Skeletal muscle satellite cell (primary cell): ENCODE measurements around the gene ITGB2.

ENCODE experiments used
- H3K27me3 ChIP-seq: 2 replicates; pipeline ENCODE4 v1.7.0; 2013; ENCODE audit warnings: low read length; ENCODE audit not compliant: control insufficient read depth, insufficient read depth
- H3K36me3 ChIP-seq: 2 replicates; pipeline ENCODE4 v1.7.0; 2013; ENCODE audit warnings: mild to moderate bottlenecking, control low read depth, low read length; ENCODE audit not compliant: insufficient read depth
- H3K4me1 ChIP-seq: 2 replicates; pipeline ENCODE4 v1.7.0; 2013; ENCODE audit warnings: low read length; ENCODE audit not compliant: control insufficient read depth, insufficient read depth
- H3K4me2 ChIP-seq: 2 replicates; pipeline ENCODE4 v1.7.0; 2013; ENCODE audit warnings: mild to moderate bottlenecking, low read length
- H3K4me3 ChIP-seq: 2 replicates; pipeline ENCODE4 v1.7.0; 2013; ENCODE audit warnings: low read length
- H3K9ac ChIP-seq: 2 replicates; pipeline ENCODE4 v1.7.0; 2013; ENCODE audit warnings: mild to moderate bottlenecking, low read depth, low read length, moderate library complexity
- H3K9me3 ChIP-seq: replicated peaks from 2 replicates; pipeline ENCODE4 v1.7.0; 2013; ENCODE audit warnings: mild to moderate bottlenecking, control low read depth, low read length

ITGB2 gene

DNA sequence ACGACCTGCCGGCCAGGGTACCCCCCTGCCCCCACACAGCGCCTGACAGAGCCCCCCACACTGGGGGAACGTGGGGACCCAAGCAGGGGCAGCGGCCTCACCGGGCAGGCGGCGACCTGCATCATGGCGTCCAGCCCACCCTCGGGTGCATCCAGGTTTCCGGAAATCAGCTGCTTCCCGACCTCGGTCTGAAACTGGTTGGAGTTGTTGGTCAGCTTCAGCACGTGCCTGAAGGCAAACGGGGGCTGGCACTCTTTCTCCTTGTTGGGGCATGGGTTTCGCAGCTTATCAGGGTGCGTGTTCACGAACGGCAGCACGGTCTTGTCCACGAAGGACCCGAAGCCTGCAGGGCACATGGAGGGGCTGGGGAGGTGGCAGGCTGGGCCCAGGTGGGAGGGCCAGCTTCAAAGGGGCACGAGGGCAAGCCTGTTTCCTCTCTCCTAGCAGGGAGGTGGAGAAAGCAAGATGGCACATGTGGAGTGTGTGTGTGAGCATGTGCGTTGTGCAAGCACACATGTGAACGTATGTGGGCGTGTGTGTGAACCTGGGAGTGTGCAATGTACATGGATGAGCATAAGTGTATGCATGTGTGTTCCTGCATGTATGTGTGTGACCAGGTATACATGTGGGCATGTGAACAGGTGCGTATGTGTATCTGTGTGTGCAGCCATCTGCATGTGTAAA lies 19.2 kb downstream of the ITGB2 start:
- no peak overlapping the region for H3K4me3 ChIP-seq
- H3K9ac ChIP-seq = no peak overlapping the region
- peaks cover 11% of the 10 kb centered on the region for H3K27me3 ChIP-seq
- no peaks in the 10 kb centered on the region for H3K36me3 ChIP-seq
- no peaks in the 10 kb centered on the region for H3K4me1 ChIP-seq
- H3K4me2 ChIP-seq = no peak overlapping the region
- no peaks in the 10 kb centered on the region for H3K9me3 ChIP-seq

DNA sequence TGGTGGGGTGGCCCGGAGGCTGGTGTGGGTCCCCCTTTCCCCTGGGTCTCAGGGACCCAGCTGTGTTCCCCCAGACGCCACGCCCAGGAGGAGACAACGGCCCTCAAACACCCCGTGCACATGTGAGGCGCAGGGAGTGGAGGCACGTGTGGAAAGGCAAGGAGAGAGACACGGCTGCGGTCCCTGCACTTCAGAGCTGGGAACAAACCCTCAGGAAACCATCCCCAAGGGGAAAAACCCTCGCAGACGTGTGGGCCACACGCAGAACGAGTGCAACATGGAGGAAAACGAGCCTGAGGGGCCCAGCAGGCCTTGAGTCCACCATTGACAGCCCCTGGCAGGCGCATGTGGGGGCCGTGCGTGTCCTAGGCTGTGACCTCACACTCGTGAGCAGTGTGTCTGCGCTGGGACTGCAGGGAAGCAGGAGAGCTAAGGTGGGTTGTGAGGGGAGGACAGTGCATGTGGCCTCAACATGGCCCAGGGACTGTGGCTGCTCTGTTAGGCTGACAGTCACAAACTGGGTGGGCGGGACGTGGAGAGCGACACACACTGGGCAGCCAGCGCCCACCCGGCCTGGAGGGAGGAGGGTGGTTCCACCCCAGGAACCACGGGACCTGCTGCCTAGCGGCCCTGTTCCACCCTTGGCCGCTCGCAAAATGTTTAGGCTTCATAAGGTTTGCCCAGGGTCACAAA lies 20.0 kb downstream of the ITGB2 start:
- Histone ChIP-seq H3K9ac (no peak overlapping the region), H3K36me3 (no peaks in the 10 kb centered on the region), H3K4me2 (no peak overlapping the region), H3K9me3 (no peaks in the 10 kb centered on the region), H3K4me1 (no peaks in the 10 kb centered on the region), H3K4me3 (no peak overlapping the region), H3K27me3 (peaks cover 8% of the 10 kb centered on the region)

DNA sequence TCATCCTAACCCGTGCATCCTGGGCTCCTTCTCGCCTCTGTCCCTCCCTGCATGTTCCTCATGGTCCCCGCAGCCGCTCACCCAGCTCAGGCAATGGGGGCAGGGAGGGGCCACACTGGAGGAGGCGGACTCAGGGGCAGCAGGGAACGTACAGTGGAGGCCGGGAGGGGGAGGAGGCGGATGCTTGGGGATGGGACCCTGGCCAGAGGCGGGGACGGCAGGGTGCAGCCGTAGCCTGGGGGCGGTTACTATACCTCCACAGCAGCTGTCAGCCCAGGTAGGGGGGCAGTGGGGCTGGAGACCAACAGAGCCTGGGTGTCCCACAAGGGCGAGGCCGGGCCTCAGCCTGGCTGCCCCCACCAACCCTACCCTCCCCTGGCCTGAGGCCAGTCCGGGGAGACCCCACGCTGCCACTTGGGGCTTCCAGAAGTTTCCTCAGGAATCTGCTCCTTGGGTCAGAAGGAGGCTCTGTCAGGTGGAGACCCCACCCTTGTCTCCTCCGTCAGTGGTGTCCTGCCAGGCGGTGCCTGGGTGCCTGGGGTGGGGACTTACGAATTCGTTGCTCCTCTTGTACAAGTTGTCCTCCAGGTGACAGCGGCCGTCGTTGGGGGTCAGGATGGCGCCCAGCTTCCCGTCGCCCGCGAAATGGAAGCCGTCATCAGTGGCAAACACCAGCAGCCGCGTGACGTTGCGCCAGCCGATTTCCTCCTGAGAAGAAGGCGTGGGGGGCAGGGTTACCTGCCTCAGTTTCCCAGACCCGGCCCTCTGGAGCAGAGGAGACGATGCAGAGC lies 20.7 kb downstream of the ITGB2 start:
- Histone ChIP-seq H3K9me3 (no peaks in the 10 kb centered on the region), H3K4me1 (no peaks in the 10 kb centered on the region), H3K4me2 (no peak overlapping the region), H3K9ac (no peak overlapping the region), H3K27me3 (peaks cover 8% of the 10 kb centered on the region), H3K36me3 (no peaks in the 10 kb centered on the region), H3K4me3 (no peak overlapping the region)

DNA sequence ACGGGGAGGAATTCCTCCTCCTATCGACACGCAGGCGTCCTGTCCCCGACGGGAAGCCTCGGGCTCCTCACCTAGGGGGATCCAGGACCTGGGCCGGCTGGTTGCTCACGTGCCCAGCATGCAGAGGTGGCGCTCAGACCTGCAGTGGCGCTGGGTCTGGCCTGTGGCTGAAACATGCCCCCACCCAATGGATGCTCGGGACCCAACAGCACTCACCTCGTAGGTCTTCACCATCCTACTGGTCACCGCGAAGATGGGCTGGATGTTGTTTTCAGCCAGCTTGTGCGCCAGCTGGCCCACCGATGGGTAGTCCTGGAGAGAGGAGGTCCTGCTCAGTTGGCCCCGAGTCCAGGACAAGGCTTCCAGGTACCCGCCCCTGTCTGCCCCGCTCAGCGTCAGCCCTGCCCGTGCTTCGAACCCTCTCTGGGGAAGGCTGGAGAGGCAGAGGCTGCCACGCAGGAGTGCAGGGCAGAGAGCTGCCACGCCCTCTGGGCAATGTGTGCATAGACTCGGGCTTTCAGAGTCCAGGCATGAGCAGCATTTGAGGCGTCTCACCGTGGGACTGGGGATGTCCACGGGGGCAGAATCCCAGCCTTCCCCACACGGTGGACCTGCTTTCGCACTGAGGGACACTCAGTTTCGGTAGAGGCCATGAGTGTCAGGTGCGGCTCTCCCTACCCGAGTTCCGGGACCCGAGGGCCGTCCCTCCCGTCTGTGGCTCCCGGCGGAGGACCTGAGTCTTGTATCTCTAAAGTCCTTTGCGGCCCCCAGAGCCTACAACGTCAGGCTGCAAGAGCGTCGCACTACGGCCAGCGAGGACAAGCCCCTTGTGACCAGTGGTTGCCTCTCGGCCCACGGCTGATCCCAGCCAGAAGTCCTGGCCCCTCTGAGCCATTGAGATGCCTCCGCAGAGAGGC lies 21.6 kb downstream of the ITGB2 start:
- H3K9ac ChIP-seq = no peak overlapping the region
- H3K4me2 ChIP-seq = no peak overlapping the region
- H3K36me3 ChIP-seq = no peaks in the 10 kb centered on the region
- peaks cover 8% of the 10 kb centered on the region for H3K27me3 ChIP-seq
- no peak overlapping the region for H3K4me3 ChIP-seq
- H3K4me1 ChIP-seq = no peaks in the 10 kb centered on the region
- H3K9me3 ChIP-seq = no peaks in the 10 kb centered on the region

DNA sequence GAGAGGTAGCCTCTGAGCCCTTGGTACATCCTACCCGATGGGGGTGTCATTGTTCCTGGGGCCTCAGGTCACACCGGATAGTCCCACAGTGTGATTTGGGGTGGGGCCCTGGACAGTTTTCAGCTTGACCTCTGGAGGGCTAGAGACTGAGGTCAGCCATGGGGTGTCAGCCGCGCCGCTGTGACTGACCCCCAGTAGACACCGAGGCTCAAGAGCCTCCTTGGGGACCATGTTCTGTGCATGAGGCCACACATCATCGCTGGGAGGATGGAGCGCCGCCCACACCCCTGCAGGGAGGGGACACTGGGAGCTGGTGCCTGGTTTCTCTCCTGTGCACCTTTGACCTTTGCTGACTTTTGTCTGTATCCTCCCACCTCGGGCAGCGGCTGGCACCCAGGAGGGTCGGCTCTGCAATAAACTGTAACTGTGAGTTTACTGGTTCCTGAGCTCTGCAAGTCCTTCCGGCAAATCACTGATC lies 22.6 kb downstream of the ITGB2 start:
- Histone ChIP-seq H3K4me3 (no peak overlapping the region), H3K9ac (no peak overlapping the region), H3K36me3 (no peaks in the 10 kb centered on the region), H3K9me3 (no peaks in the 10 kb centered on the region), H3K27me3 (peaks cover 13% of the 10 kb centered on the region), H3K4me2 (no peak overlapping the region), H3K4me1 (no peaks in the 10 kb centered on the region)

DNA sequence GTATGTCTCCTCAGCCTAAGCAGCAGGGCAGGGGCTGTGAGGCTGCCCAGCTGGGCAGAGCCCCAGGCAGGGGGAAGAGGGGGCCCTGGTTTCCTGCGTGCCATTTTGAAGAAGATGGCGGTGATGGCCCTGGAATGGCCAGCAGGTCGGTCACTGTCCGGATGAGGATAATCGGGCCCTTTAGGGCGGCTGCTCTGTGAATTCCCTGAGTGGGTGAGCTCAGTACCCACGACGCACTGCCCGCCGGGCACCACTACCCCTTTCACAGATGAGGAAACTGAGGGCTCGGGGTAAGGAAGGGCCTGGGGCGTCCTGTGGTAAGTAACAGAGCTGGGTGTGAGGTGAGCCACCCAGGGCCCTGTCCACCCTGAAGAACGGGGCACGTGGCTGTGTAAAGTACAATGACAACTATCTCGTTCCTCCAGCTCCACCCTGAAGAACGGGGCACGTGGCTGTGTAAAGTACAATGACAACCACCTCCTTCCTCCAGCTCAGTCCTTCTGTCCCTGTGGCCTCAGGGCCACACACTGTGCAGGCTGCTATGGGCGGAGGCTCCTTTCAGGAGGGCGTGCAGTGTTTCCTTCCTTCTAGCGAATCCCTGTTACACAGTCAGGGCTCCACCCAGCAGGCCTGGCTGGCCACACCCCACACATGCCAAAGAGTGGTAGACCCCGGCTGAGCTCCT lies 23.2 kb downstream of the ITGB2 start:
- Histone ChIP-seq H3K9me3 (no peaks in the 10 kb centered on the region), H3K4me3 (no peak overlapping the region), H3K4me1 (peaks cover 3% of the 10 kb centered on the region), H3K27me3 (peaks cover 13% of the 10 kb centered on the region), H3K4me2 (no peak overlapping the region), H3K9ac (no peak overlapping the region), H3K36me3 (no peaks in the 10 kb centered on the region)

DNA sequence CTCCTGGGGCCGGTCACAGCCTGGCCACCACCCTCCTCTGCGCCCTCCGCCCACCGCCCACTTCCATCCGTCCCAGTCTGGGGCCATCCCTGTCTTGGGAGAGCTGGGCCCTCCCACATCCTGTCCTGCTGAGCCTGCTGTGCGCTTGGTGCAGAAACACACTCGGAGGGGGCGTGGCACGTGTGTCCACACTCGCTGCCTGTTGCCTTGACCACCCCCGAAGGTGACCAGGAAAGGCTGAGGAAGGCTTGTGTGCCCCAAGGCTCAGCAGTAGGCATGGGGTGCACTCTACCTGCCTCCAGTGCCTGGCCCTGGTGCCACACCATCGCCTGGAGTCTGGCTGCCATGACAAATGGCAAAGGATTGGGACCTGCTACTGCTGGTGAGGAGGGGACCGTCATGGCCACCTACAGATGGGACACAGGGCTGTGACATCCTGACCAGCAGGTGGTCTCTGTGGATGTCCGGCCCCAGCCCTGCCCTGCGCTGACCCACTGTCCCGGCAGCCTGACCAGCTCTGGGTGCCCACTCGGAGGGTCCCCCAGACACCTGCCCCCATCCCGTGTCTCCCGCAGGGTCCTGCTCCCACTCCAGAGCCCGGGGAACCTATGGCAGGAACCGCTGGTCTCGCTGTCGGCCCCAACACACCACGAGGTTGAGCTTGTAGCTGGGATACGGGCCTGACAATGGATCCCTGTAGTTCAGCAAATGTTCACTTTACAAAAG lies 24.0 kb downstream of the ITGB2 start:
- no peak overlapping the region for H3K4me3 ChIP-seq
- H3K36me3 ChIP-seq = no peaks in the 10 kb centered on the region
- H3K9ac ChIP-seq = no peak overlapping the region
- no peak overlapping the region for H3K4me2 ChIP-seq
- H3K9me3 ChIP-seq = no peaks in the 10 kb centered on the region
- H3K27me3 ChIP-seq = peaks cover 15% of the 10 kb centered on the region
- H3K4me1 ChIP-seq = peaks cover 3% of the 10 kb centered on the region

DNA sequence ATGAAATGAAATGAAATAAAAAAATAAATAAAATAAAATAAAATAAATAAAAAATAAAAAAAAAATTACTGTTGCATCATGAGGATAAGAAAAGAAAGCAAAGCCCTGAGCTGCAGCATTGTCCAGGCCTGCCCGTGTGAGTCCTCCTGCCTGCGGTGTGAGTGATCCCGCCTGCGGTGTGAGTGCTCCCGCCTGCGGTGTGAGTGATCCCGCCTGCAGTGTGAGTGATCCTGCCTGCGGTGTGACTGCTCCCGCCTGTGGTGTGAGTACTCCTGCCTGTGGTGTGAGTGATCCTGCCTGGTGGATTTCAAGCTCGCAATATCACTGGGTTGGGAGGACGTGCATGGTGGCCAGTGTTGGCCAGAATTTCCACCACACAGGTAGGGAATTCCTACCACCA lies 24.8 kb downstream of the ITGB2 start:
- H3K27me3 ChIP-seq = peaks cover 16% of the 10 kb centered on the region
- no peak overlapping the region for H3K4me3 ChIP-seq
- peaks cover 3% of the 10 kb centered on the region for H3K4me1 ChIP-seq
- H3K9ac ChIP-seq = no peak overlapping the region
- H3K36me3 ChIP-seq = no peaks in the 10 kb centered on the region
- no peaks in the 10 kb centered on the region for H3K9me3 ChIP-seq
- no peak overlapping the region for H3K4me2 ChIP-seq

DNA sequence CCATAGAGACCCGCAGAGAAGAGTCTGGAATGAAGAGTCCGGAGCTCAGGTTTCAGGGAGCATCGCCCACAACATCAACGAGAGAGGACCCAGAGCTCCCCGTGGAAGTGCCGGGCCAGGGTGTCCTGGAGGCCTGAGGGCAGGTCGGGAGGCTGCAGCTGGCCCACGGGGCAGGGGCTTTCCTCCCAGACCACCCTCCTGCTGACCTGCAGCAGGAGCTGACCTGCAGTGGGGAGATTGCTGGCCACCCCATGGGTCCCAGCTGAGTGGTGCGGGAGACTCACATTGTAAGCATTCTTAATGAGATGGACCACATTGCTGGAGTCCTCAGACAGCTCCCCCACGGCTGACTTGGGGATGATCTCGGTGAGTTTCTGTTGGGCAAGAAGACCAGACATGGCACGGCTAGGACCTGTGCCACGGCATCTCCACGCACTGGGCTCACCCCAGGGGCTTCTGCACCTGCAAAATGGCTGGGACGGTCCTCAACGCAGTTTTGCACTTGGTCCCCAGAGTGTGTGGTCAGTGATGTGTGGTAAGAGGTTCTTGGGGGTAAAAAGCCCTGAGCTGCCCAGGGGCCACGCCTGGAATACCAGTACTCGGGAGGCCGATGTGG lies 25.9 kb downstream of the ITGB2 start:
- no peak overlapping the region for H3K4me2 ChIP-seq
- no peaks in the 10 kb centered on the region for H3K36me3 ChIP-seq
- H3K9me3 ChIP-seq = no peaks in the 10 kb centered on the region
- no peak overlapping the region for H3K9ac ChIP-seq
- H3K27me3 ChIP-seq = peaks cover 16% of the 10 kb centered on the region
- H3K4me3 ChIP-seq = no peak overlapping the region
- H3K4me1 ChIP-seq = peaks cover 3% of the 10 kb centered on the region
